GM21786 (cell line): Measurements from ENCODE around the gene SPDYE2.
"Not testable (repeated sequence)": the region's sequence is repeated elsewhere in the genome, so short reads cannot be mapped to it uniquely, and the experiment has no call there.

ENCODE experiments used
- ATAC-seq: cut with Tn5 transposase; IDR thresholded peaks from one replicate; pipeline ENCODE4 v1.9.1; 2021; ENCODE audit not compliant: unreplicated experiment

SPDYE2 gene

DNA sequence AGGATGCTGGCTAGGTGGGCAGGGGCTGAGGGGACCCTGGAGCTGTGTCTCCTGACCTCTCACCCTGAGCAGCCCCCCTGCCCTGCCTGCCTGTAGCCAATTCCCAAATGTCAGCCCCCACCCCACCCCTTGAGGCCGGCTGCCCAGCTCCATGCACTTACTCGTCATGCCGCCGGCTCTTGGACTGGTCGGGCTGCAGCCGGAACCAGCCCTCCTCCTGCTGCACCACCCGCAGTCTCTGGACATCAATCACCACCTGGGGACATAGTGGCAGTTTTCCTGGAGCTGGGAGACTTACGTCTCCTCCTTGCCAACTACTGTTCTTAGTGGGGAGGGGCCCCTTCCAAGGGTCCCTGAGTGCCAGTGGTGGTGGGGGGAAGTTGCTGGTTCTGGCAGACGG, 48.7 kb downstream of the SPDYE2 start:
- ATAC-seq: not testable (repeated sequence)

DNA sequence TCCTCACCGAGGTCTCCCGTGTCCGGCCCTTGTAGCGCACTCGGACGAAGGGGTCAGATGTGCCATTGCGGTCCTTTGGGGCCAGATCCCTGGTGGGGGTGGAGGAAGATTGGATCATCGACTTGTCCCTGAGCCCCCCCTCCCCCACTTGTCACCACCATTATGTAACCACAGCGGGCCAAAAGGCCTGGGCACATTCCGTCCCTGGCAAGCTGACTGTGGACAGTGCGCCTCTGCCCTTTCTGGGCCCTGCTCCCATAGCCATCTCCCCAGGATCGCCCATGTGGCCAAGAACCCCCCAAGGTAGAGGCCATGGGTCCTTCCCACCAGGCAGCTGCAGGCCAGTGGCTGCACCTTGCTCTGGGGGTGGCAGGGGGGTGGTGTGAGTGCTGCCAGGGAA, 51.3 kb downstream of the SPDYE2 start:
- ATAC-seq: not testable (repeated sequence)

DNA sequence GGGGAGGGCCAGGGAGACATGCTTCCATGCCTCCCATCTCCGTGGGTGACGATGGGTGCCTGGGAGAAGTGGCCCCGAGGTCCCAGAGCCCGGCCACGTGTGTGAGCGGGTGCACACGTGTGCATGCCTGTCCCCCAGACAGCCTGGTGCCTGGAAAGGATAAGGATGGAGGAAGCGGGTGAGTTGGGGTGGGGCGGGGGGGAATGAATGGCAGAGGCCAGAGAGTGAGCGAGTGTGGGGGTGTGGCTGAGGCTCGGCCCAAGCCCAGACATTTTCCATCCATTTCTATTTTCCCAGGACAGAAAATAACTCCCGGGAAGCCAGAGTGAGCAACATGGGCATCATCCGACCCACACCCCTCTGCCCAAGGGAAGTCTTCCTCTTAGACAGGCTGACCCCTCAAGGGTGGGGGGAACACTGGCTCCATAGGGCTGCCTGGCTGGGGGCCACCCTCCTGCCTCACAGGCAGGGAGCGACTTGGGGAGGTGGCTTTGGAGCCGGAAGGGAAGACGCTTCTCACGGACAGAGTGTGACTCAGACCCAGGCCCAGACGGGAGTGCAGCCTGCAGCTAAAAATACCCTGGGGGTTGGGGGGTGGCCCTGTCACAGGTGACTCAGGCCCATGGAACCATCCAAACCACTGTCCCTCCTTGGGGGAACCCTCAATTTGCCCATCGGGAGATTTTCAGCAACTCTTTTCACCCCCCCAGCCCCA, 53.6 kb downstream of the SPDYE2 start:
- not testable (repeated sequence) for ATAC-seq

DNA sequence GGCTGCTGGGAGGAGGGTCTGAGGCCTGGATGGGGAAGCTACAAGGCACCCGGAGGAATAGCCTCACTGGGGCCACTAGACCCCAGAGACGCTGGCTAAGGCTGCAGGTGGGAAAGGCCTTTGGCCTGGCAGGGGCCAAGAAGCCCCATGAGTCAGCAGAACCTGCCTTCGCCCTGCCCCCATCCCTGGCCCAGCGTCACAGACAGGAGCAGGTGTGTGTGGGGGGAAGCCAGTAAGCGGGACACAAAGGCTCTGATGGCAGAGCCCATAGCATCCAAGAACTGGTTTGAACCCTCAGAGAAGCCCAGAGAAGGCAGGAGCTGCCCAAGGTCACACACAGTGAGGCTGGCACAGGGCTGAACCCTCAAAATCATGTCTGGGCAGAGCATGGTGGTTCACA, 55.8 kb downstream of the SPDYE2 start:
- not testable (repeated sequence) for ATAC-seq

DNA sequence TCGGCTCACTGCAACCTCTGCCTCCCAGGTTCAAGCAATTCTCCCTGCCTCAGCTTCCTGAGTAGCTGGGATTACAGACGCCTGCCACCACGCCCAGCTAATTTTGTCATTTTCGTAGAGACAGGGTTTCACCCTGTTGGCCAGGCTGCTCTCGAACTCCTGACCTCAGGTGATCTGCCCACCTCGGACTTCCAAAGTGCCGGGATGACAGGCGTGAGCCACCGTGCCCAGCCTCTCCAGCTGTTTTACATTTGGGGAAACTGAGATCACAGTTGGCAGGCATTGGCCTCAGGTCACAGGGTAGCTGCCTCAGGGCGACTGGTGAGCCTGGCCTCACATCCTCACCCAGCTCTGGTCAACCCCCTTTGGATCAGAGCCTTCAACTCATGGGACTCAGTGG, 58.7 kb downstream of the SPDYE2 start:
- ATAC-seq: not testable (repeated sequence)

DNA sequence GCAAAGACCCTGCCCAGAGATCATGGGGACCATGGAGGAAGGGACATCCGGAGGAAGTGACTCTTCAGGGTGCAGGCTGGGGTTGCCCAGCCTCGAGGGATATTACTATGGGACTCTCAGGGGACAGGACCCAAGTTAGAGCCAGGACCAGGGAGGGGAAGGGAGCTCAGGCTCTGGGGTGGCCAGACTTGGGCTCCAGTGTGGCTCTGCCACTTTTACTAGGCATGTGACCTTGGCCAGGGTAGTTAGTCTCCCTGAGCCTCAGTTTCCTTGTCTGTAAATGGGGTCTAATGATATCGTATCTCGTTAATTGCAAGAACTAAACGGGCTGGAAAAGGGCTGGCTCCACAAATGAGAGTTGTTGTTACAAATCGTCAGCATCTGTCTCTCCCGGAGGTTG, 59.4 kb downstream of the SPDYE2 start:
- ATAC-seq: not testable (repeated sequence)

DNA sequence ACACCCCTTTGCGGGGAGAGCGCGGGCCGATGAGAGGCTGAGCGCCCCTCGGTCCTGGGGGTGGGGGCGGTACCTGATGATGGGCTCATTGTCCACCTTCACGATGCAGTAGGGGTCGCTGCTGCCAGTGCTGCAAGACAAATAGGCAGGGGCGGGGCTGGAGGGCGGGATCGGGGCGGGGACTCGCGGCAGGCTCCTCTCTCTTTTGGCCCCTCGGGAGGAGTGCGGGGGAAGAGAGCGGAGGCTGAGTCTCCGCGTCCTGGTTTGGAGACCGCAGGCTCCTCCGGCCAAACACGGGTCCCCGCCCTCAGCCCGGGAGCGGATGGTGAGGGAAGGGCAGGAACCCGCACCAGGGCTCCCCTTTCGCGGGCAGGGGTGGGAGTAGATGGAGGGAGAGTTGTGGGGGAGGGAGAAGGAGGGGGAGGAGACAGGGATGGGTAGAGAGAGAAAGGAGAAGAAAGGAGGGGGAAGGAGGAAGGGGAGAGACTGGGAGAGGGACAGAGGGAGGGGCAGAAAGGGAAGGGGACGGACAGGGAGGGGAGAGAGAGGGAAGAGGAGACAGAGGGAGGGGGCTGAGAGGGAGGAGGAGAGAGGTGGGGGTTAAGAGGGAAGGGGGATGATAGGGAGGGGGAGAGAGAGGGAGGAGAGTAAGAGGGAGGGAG, 60.1 kb downstream of the SPDYE2 start:
- peak; percentile 39 for ATAC-seq

DNA sequence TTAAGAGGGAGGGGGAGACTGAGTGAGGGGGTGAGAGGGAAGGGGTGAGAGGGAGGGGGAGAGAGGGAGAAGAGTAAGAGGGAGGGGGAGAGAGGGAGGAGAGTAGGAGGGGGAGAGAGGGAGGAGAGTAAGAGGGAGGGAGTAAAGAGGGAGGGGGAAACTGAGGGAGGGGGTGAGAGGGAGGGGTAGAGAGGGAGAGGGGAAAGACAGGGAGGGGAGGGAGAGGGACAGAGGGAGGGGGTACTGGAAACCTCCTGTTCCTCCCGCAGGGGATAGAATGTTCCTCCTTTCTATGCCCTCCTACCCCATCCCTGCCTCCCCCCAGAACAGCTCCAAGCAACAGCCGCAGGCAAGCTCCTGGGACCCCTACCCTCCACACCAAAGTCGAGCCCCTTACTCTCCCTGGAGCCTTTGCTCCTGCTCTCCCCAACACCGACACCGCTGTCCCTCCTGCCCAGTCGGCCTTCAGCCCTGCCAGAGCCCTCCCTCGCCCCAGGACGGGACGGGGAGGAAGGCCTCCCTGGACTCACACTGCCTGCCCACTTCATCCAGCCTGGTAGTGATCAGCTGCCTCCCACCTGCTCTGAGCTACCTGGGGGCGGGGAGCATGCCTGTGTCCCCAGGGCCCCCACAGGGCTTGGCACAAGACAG, 60.8 kb downstream of the SPDYE2 start:
- ATAC-seq: not testable (repeated sequence)
